Measurements from ENCODE around the gene PGGT1B. TPM values are rescaled to one million over a fixed set of nuclear protein-coding genes. Genes with fewer than 3 reads are reported as not detected.

The PGGT1B gene
- total RNA-seq, 1 experiment from 2014 or later, result 37.7 TPM

- no peak overlapping the region for H3K27ac ChIP-seq (ENCODE audit: low read length)
- H3K27me3 ChIP-seq (ENCODE audit: control insufficient read depth, insufficient read depth, low read length), result no peaks in the 10 kb centered on the region
- no peak for DNase-seq (ENCODE audit: low read depth, low spot score)
- no peak for ATAC-seq
- no peak for TF ChIP-seq CTCF (IDR thresholded peaks at IDR 0.05)
- no peak for TF ChIP-seq POLR2AphosphoS5 (IDR thresholded peaks at IDR 0.05; ENCODE audit: low read depth, low read length)
- no peak for TF ChIP-seq REST (IDR thresholded peaks at IDR 0.05; ENCODE audit: insufficient read depth in 1 of 2, low read depth in 2 of 2, low read length in 1 of 2)
- no peak for TF ChIP-seq TCF7L2 (IDR thresholded peaks at IDR 0.05; ENCODE audit: low read depth, low read length)
- TF ChIP-seq SIN3A (IDR thresholded peaks at IDR 0.05; ENCODE audit: borderline replicate concordance, insufficient read depth, low read depth, low read length), result no peak
- BruUV-seq (replicated peaks), result no TSS peak
- no peaks in the 10 kb centered on the region for H3K9me3 ChIP-seq (ENCODE audit: control insufficient read depth, insufficient read depth, low read depth, low read length)
- in situ Hi-C loops (cut with HindIII; ENCODE audit: low pct_unique_long_range_greater_than_20kb, low sequenced_read_pairs) (no loop called here), intact Hi-C loops (cut with micrococcal nuclease; ENCODE audit: unreplicated experiment) (no loop called here)
- peaks cover 6% of the 10 kb centered on the region for H3K36me3 ChIP-seq (ENCODE audit: control insufficient read depth, insufficient read depth, low read length)
- ChIA-PET POLR2A (interaction anchor here (0.5 kb wide), 1 partner anchor 24 kb away, joined by 3 read pairs; no protein-coding TSS in a partner anchor), CTCF (no interaction called here)
- H3K4me3 ChIP-seq (ENCODE audit: low read depth in 2 of 2, low read length in 2 of 2), result no peak overlapping the region
- no peaks in the 10 kb centered on the region for H3K4me1 ChIP-seq (ENCODE audit: control insufficient read depth, insufficient read depth, low read length)
These were observed 31.1 kb downstream of the PGGT1B start for GRCh38 chr5:115231598-115231997.

GRCh38 chr5:115229606-115230005, 33.1 kb downstream of the PGGT1B start:
- CTCF ChIA-PET, result no interaction called here
- H3K36me3 ChIP-seq (ENCODE audit: control insufficient read depth, insufficient read depth, low read length), result peaks cover 6% of the 10 kb centered on the region
- no peak for TF ChIP-seq SIN3A (IDR thresholded peaks at IDR 0.05; ENCODE audit: borderline replicate concordance, insufficient read depth, low read depth, low read length)
- TF ChIP-seq CTCF (IDR thresholded peaks at IDR 0.05), result no peak
- TF ChIP-seq POLR2AphosphoS5 (IDR thresholded peaks at IDR 0.05; ENCODE audit: low read depth, low read length), result no peak
- TF ChIP-seq TCF7L2 (IDR thresholded peaks at IDR 0.05; ENCODE audit: low read depth, low read length), result no peak
- no peak for TF ChIP-seq REST (IDR thresholded peaks at IDR 0.05; ENCODE audit: insufficient read depth in 1 of 2, low read depth in 2 of 2, low read length in 1 of 2)
- no peak for ATAC-seq
- in situ Hi-C loops (cut with HindIII; ENCODE audit: low pct_unique_long_range_greater_than_20kb, low sequenced_read_pairs) (no loop called here), intact Hi-C loops (cut with micrococcal nuclease; ENCODE audit: unreplicated experiment) (no loop called here)
- H3K4me1 ChIP-seq (ENCODE audit: control insufficient read depth, insufficient read depth, low read length), result no peaks in the 10 kb centered on the region
- DNase-seq (ENCODE audit: low read depth, low spot score), result no peak
- POLR2A ChIA-PET, result no interaction called here
- no peak overlapping the region for H3K27ac ChIP-seq (ENCODE audit: low read length)
- BruUV-seq (replicated peaks), result no TSS peak
- H3K9me3 ChIP-seq (ENCODE audit: control insufficient read depth, insufficient read depth, low read depth, low read length), result no peaks in the 10 kb centered on the region
- H3K27me3 ChIP-seq (ENCODE audit: control insufficient read depth, insufficient read depth, low read length), result no peaks in the 10 kb centered on the region
- H3K4me3 ChIP-seq (ENCODE audit: low read depth in 2 of 2, low read length in 2 of 2), result no peak overlapping the region

All from Panc1 (cell line).